HepG2 (cell line): ENCODE data around the gene SYNGR1. TPM values are rescaled to one million over a fixed set of nuclear protein-coding genes. Genes with fewer than 3 reads are reported as not detected.

Source experiments
- ARNTL ChIP-seq: sonication (generic); formaldehyde crosslinking; IDR thresholded peaks from 2 replicates; pipeline ENCODE4 v1.4.0; 2020; ENCODE audit warnings: mild to moderate bottlenecking, missing genetic modification reagents
- GLI4 ChIP-seq: sonication (generic); formaldehyde crosslinking; IDR thresholded peaks from 2 replicates; pipeline ENCODE4 v1.5.1; 2020; ENCODE audit warnings: missing genetic modification reagents, mild to moderate bottlenecking, moderate library complexity, borderline replicate concordance
- HOXA9 ChIP-seq: sonication (generic); formaldehyde crosslinking; IDR thresholded peaks from 2 replicates; pipeline ENCODE4 v1.8.1; 2022; ENCODE audit warnings: missing genetic modification reagents, mild to moderate bottlenecking, moderate library complexity, borderline replicate concordance
- ZKSCAN1 ChIP-seq: fragments of 150-350 bp; IDR thresholded peaks from 2 replicates; pipeline ENCODE4 v1.6.1; 2014; ENCODE audit warnings: low read length
- ZNF446 ChIP-seq: sonication (generic); formaldehyde crosslinking; IDR thresholded peaks from 2 replicates; pipeline ENCODE4 v1.5.0; 2020; ENCODE audit warnings: mild to moderate bottlenecking, missing genetic modification reagents
- ZNF709 ChIP-seq: sonication (generic); formaldehyde crosslinking; IDR thresholded peaks from 2 replicates; pipeline ENCODE4 v1.5.0; 2020; ENCODE audit warnings: mild to moderate bottlenecking, missing genetic modification reagents
- ZSCAN5A ChIP-seq: sonication (generic); formaldehyde crosslinking; IDR thresholded peaks from 2 replicates; pipeline ENCODE4 v1.8.0; 2022; ENCODE audit warnings: mild to moderate bottlenecking, missing genetic modification reagents, borderline replicate concordance
- polyA plus RNA-seq, 8 experiments: library from polyadenylated mRNA; depleted of rRNA in 3 of 8; stranded (reverse) in 7 of 8; unstranded in 1 of 8; fragments of >200 nt; fragmentation: Illumina TruSeq in 4 of 8; extraction: Trizol in 4 of 8; gene quantifications; 2 replicates each; pipeline versions ENCODE4 v1.2.1 to v1.2.3, GENCODE V29; 2011 to 2016; ENCODE audit warnings: low read depth in 4 of 8, missing spikeins in 1 of 8, mixed read lengths in 1 of 8; ENCODE audit not compliant: insufficient read depth in 1 of 8
- total RNA-seq, 5 experiments: library from RNA; depleted of rRNA; stranded (reverse); fragments of >200 nt; fragmentation: Illumina TruSeq; extraction: Trizol; gene quantifications; 2 replicates each; pipeline ENCODE4 v1.2.3, GENCODE V29; 2016; ENCODE audit warnings: low read depth in 1 of 5
- TF ChIP-seq, protein P1 (sequence below), 2 experiments: fragments of 450-650 bp in 1 of 2; sonication (generic) in 1 of 2; formaldehyde crosslinking in 1 of 2; IDR thresholded peaks; 2 replicates each; pipeline versions ENCODE4 v1.6.1 to v1.8.0; 2016 to 2022; ENCODE audit warnings: antibody characterized with exemption in 1 of 2, mild to moderate bottlenecking in 1 of 2, missing genetic modification reagents in 1 of 2
- TF ChIP-seq, protein P2 (sequence below): sonication (generic); formaldehyde crosslinking; IDR thresholded peaks from 2 replicates; pipeline ENCODE4 v1.5.0; 2020; ENCODE audit warnings: mild to moderate bottlenecking, missing genetic modification reagents
- TF ChIP-seq, protein P3 (sequence below): sonication (generic); formaldehyde crosslinking; IDR thresholded peaks from 2 replicates; pipeline ENCODE4 v1.4.0; 2020; ENCODE audit warnings: low read depth, mild to moderate bottlenecking, missing genetic modification reagents

SYNGR1 gene
- total and polyA plus RNA-seq, 2 of the 13 experiments (the other 11 are each of a cell fraction or from before 2014, with no cell fraction given), result 0.27 to 2.7 TPM

- TF ChIP-seq, protein P1, sequence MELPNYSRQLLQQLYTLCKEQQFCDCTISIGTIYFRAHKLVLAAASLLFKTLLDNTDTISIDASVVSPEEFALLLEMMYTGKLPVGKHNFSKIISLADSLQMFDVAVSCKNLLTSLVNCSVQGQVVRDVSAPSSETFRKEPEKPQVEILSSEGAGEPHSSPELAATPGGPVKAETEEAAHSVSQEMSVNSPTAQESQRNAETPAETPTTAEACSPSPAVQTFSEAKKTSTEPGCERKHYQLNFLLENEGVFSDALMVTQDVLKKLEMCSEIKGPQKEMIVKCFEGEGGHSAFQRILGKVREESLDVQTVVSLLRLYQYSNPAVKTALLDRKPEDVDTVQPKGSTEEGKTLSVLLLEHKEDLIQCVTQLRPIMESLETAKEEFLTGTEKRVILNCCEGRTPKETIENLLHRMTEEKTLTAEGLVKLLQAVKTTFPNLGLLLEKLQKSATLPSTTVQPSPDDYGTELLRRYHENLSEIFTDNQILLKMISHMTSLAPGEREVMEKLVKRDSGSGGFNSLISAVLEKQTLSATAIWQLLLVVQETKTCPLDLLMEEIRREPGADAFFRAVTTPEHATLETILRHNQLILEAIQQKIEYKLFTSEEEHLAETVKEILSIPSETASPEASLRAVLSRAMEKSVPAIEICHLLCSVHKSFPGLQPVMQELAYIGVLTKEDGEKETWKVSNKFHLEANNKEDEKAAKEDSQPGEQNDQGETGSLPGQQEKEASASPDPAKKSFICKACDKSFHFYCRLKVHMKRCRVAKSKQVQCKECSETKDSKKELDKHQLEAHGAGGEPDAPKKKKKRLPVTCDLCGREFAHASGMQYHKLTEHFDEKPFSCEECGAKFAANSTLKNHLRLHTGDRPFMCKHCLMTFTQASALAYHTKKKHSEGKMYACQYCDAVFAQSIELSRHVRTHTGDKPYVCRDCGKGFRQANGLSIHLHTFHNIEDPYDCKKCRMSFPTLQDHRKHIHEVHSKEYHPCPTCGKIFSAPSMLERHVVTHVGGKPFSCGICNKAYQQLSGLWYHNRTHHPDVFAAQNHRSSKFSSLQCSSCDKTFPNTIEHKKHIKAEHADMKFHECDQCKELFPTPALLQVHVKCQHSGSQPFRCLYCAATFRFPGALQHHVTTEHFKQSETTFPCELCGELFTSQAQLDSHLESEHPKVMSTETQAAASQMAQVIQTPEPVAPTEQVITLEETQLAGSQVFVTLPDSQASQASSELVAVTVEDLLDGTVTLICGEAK (IDR thresholded peaks at IDR 0.05), result no peak
- TF ChIP-seq, protein P1 (CRISPR knock-in tag; IDR thresholded peaks at IDR 0.05), result no peak
- TF ChIP-seq HOXA9 (CRISPR knock-in tag) (no peak), ZNF709 (CRISPR knock-in tag) (0 out of 2 replicates have a peak, but pooled peaks have one; percentile 35), ZNF446 (CRISPR knock-in tag) (0 out of 2 replicates have a peak, but pooled peaks have one; percentile 42), ZSCAN5A (CRISPR knock-in tag) (no peak), ZKSCAN1 (no peak), GLI4 (CRISPR knock-in tag) (no peak), ARNTL (CRISPR knock-in tag) (0 out of 2 replicates have a peak, but pooled peaks have one; percentile 4)
- TF ChIP-seq, protein P2, sequence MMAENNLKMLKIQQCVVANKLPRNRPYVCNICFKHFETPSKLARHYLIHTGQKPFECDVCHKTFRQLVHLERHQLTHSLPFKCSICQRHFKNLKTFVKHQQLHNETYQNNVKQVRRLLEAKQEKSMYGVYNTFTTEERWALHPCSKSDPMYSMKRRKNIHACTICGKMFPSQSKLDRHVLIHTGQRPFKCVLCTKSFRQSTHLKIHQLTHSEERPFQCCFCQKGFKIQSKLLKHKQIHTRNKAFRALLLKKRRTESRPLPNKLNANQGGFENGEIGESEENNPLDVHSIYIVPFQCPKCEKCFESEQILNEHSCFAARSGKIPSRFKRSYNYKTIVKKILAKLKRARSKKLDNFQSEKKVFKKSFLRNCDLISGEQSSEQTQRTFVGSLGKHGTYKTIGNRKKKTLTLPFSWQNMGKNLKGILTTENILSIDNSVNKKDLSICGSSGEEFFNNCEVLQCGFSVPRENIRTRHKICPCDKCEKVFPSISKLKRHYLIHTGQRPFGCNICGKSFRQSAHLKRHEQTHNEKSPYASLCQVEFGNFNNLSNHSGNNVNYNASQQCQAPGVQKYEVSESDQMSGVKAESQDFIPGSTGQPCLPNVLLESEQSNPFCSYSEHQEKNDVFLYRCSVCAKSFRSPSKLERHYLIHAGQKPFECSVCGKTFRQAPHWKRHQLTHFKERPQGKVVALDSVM (CRISPR knock-in tag), result peak; percentile 96
- TF ChIP-seq, protein P3, sequence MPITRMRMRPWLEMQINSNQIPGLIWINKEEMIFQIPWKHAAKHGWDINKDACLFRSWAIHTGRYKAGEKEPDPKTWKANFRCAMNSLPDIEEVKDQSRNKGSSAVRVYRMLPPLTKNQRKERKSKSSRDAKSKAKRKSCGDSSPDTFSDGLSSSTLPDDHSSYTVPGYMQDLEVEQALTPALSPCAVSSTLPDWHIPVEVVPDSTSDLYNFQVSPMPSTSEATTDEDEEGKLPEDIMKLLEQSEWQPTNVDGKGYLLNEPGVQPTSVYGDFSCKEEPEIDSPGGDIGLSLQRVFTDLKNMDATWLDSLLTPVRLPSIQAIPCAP (CRISPR knock-in tag), result no peak
Measured at GRCh38 chr22:39309881-39310714, 39.7 kb upstream of the SYNGR1 start (continued).
